HepG2 (cell line): ENCODE measurements around the gene ZSCAN26. TPM values are rescaled to one million over a fixed set of nuclear protein-coding genes. Genes with fewer than 3 reads are reported as not detected.

Experiments used
- AHDC1 ChIP-seq: sonication (generic); formaldehyde crosslinking; IDR thresholded peaks from 2 replicates; pipeline ENCODE4 v1.5.1; 2020; ENCODE audit warnings: mild to moderate bottlenecking, missing genetic modification reagents, borderline replicate concordance
- CHD2 ChIP-seq: IDR thresholded peaks from 2 replicates; pipeline ENCODE4 v1.6.1; 2011; ENCODE audit warnings: low read depth, low read length, improper control_type of control experiment
- HES4 ChIP-seq: sonication (generic); formaldehyde crosslinking; IDR thresholded peaks from 2 replicates; pipeline ENCODE4 v1.9.0; 2021; ENCODE audit warnings: mild to moderate bottlenecking, missing genetic modification reagents, borderline replicate concordance
- KDM5A ChIP-seq: fragments of 200-600 bp; sonication (generic); IDR thresholded peaks from 2 replicates; pipeline ENCODE4 v1.7.0; 2018; ENCODE audit warnings: antibody characterized with exemption, mild to moderate bottlenecking, low read length, borderline replicate concordance
- RFX3 ChIP-seq: IDR thresholded peaks from 2 replicates; pipeline ENCODE4 v1.6.1; 2016; ENCODE audit warnings: missing biosample characterization, missing genetic modification reagents
- ZNF441 ChIP-seq: sonication (generic); formaldehyde crosslinking; IDR thresholded peaks from 2 replicates; pipeline ENCODE4 v1.7.0; 2021; ENCODE audit warnings: missing genetic modification reagents, borderline replicate concordance
- ZNF589 ChIP-seq: sonication (generic); formaldehyde crosslinking; conservative IDR thresholded peaks from 2 replicates; pipeline ENCODE4 v1.8.0; 2022; ENCODE audit warnings: mild to moderate bottlenecking, moderate library complexity, missing genetic modification reagents
- ZNF75D ChIP-seq: sonication (generic); formaldehyde crosslinking; IDR thresholded peaks from 2 replicates; pipeline ENCODE4 v1.8.1; 2023; ENCODE audit warnings: missing genetic modification reagents, mild to moderate bottlenecking, borderline replicate concordance
- ZNF784 ChIP-seq: sonication (generic); formaldehyde crosslinking; IDR thresholded peaks from 2 replicates; pipeline ENCODE4 v1.5.1; 2020; ENCODE audit warnings: missing genetic modification reagents, mild to moderate bottlenecking, borderline replicate concordance
- ZSCAN31 ChIP-seq: sonication (generic); formaldehyde crosslinking; IDR thresholded peaks from 2 replicates; pipeline ENCODE4 v1.5.0; 2020; ENCODE audit warnings: low read depth, mild to moderate bottlenecking, missing genetic modification reagents
- polyA plus RNA-seq, 8 experiments: library from polyadenylated mRNA; depleted of rRNA in 3 of 8; stranded (reverse) in 7 of 8; unstranded in 1 of 8; fragments of >200 nt; fragmentation: Illumina TruSeq in 4 of 8; extraction: Trizol in 4 of 8; gene quantifications; 2 replicates each; pipeline versions ENCODE4 v1.2.1 to v1.2.3, GENCODE V29; 2011 to 2016; ENCODE audit warnings: low read depth in 4 of 8, missing spikeins in 1 of 8, mixed read lengths in 1 of 8; ENCODE audit not compliant: insufficient read depth in 1 of 8
- total RNA-seq, 5 experiments: library from RNA; depleted of rRNA; stranded (reverse); fragments of >200 nt; fragmentation: Illumina TruSeq; extraction: Trizol; gene quantifications; 2 replicates each; pipeline ENCODE4 v1.2.3, GENCODE V29; 2016; ENCODE audit warnings: low read depth in 1 of 5
- TF ChIP-seq, protein P1 (sequence below): IDR thresholded peaks from 2 replicates; pipeline ENCODE4 v1.6.1; 2016; ENCODE audit warnings: mild to moderate bottlenecking, missing biosample characterization, missing genetic modification reagents

Gene ZSCAN26
- total and polyA plus RNA-seq, 2 of the 13 experiments (the other 11 are each of a cell fraction or from before 2014, with no cell fraction given) = 12.0 to 15.6 TPM

DNA sequence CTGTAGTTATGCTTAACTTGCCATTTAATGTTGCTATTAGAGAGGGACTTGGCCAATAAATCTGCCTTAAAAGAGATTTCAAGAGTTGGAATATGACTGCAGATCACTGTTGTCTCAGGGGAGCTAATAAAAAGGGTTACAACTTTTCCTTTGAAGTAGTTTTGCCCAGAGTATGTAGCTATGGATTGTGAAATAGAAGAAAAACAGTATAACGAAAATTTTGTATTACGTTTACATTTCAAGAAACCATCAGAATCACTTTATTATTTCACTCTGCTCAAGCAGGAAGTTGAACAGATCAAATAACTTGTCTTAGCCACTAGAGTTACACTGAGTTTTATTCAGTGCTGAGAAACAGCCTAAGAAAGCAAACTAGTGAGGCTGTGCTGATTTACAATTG is 3.0 kb upstream of the ZSCAN26 start (continued):
- TF ChIP-seq AHDC1 (CRISPR knock-in tag) = no peak
- TF ChIP-seq RFX3 = no peak
- TF ChIP-seq ZNF75D (CRISPR knock-in tag) = no peak
- TF ChIP-seq ZSCAN31 (CRISPR knock-in tag) = no peak
- no peak for TF ChIP-seq ZNF589 (CRISPR knock-in tag)
- no peak for TF ChIP-seq ZNF441
- TF ChIP-seq, protein P1, sequence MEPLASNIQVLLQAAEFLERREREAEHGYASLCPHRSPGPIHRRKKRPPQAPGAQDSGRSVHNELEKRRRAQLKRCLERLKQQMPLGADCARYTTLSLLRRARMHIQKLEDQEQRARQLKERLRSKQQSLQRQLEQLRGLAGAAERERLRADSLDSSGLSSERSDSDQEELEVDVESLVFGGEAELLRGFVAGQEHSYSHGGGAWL = no peak
- TF ChIP-seq HES4 = no peak
- TF ChIP-seq KDM5A = no peak
- no peak for TF ChIP-seq ZNF784
- no peak for TF ChIP-seq CHD2
